DOHH2 (cell line): ENCODE results near the gene IFI44L.

Experiments used
- H3F3A ChIP-seq: fragments of 200-600 bp; sonication (generic), shearing (Covaris generic); 2 replicates; pipeline ENCODE4 v1.6.0; 2016; ENCODE audit warnings: antibody characterized with exemption, mild to moderate bottlenecking; ENCODE audit not compliant: control insufficient read depth, insufficient read depth
- H3K27ac ChIP-seq: fragments of 200-600 bp; sonication (generic); 2 replicates; pipeline ENCODE4 v1.5.1; 2014; ENCODE audit warnings: low read depth, mild to moderate bottlenecking, low read length, moderate library complexity
- H3K27me3 ChIP-seq: fragments of 200-600 bp; sonication (generic); 2 replicates; pipeline ENCODE4 v1.6.1; 2014; ENCODE audit warnings: mild to moderate bottlenecking, low read length, mixed read lengths; ENCODE audit not compliant: control insufficient read depth
- H3K36me3 ChIP-seq: fragments of 200-600 bp; sonication (generic); 2 replicates; pipeline ENCODE4 v1.6.1; 2014; ENCODE audit warnings: mild to moderate bottlenecking, low read length, moderate library complexity, mixed read lengths; ENCODE audit not compliant: control insufficient read depth
- H3K4me1 ChIP-seq: fragments of 200-600 bp; sonication (generic); 2 replicates; pipeline ENCODE4 v1.6.1; 2014; ENCODE audit warnings: mild to moderate bottlenecking, low read length, mixed read lengths; ENCODE audit not compliant: control insufficient read depth
- H3K4me2 ChIP-seq: fragments of 200-600 bp; sonication (generic); 2 replicates; pipeline ENCODE4 v1.6.0; 2014; ENCODE audit warnings: mild to moderate bottlenecking, low read length, moderate library complexity
- H3K4me3 ChIP-seq: fragments of 200-600 bp; sonication (generic); 2 replicates; pipeline ENCODE4 v1.5.1; 2014; ENCODE audit warnings: mild to moderate bottlenecking, low read length, mixed read lengths
- H3K79me2 ChIP-seq: fragments of 200-600 bp; sonication (generic); 2 replicates; pipeline ENCODE4 v1.6.1; 2014; ENCODE audit warnings: mild to moderate bottlenecking, low read length, mixed read lengths; ENCODE audit not compliant: control insufficient read depth
- H3K9me2 ChIP-seq: fragments of 200-600 bp; sonication (generic); replicated peaks from 2 replicates; pipeline ENCODE4 v1.6.1; 2014; ENCODE audit warnings: mild to moderate bottlenecking, low read length, mixed read lengths; ENCODE audit not compliant: control insufficient read depth
- H3K9me3 ChIP-seq: fragments of 200-600 bp; sonication (generic); 2 replicates; pipeline ENCODE4 v1.6.1; 2014; ENCODE audit warnings: antibody characterized with exemption, low read length, mixed read lengths; ENCODE audit not compliant: control insufficient read depth, insufficient read depth
- H4K20me1 ChIP-seq: fragments of 200-600 bp; sonication (generic); 2 replicates; pipeline ENCODE4 v1.6.0; 2014; ENCODE audit warnings: low read depth, mild to moderate bottlenecking, antibody characterized with exemption, low read length, moderate library complexity; ENCODE audit not compliant: control insufficient read depth, insufficient read depth
- EZH2phosphoT487 ChIP-seq: fragments of 200-600 bp; sonication (generic); IDR thresholded peaks from 2 replicates; pipeline ENCODE4 v1.6.1; 2017; ENCODE audit warnings: borderline replicate concordance, mild to moderate bottlenecking, antibody characterized with exemption, low read length, moderate library complexity, mixed read lengths
- TF ChIP-seq, protein P1 (sequence below): fragments of 200-600 bp; sonication (generic); IDR thresholded peaks from one replicate; pipeline ENCODE4 v1.5.1; 2014; ENCODE audit warnings: antibody characterized with exemption, mild to moderate bottlenecking, low read depth, low read length; ENCODE audit not compliant: poor library complexity, severe bottlenecking

IFI44L gene

DNA sequence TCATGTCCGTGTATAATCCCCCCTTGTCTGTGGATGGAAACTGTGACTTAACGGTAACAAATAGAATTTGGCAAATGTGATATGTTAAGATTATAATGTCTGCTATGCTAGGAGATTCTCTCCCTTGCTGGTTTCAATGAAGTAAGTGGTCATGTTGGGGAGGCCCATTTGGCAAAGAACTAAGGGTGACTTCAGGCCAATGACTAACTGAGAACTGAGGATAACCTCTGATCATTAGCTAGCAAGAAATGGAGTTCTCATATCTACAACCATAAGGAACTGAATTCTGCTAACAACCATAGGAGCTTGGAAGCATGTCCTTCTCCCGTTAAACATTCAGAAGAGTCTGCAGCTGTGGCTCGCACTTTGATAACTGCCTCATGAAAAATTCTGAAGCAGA is 2.3 kb downstream of the IFI44L start:
- no peak for TF ChIP-seq EZH2phosphoT487
- TF ChIP-seq, protein P1, sequence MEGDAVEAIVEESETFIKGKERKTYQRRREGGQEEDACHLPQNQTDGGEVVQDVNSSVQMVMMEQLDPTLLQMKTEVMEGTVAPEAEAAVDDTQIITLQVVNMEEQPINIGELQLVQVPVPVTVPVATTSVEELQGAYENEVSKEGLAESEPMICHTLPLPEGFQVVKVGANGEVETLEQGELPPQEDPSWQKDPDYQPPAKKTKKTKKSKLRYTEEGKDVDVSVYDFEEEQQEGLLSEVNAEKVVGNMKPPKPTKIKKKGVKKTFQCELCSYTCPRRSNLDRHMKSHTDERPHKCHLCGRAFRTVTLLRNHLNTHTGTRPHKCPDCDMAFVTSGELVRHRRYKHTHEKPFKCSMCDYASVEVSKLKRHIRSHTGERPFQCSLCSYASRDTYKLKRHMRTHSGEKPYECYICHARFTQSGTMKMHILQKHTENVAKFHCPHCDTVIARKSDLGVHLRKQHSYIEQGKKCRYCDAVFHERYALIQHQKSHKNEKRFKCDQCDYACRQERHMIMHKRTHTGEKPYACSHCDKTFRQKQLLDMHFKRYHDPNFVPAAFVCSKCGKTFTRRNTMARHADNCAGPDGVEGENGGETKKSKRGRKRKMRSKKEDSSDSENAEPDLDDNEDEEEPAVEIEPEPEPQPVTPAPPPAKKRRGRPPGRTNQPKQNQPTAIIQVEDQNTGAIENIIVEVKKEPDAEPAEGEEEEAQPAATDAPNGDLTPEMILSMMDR, result no peak
- no peak overlapping the region for H3K4me2 ChIP-seq
- no peaks in the 10 kb centered on the region for H4K20me1 ChIP-seq
- no peak overlapping the region for H3K4me3 ChIP-seq
- H3K4me1 ChIP-seq, result peaks cover 8% of the 10 kb centered on the region
- no peaks in the 10 kb centered on the region for H3K9me3 ChIP-seq
- H3K27me3 ChIP-seq, result peaks cover 17% of the 10 kb centered on the region
- H3F3A ChIP-seq, result no peaks in the 10 kb centered on the region
- no peaks in the 10 kb centered on the region for H3K79me2 ChIP-seq
- no peak overlapping the region for H3K27ac ChIP-seq
- no peaks in the 10 kb centered on the region for H3K36me3 ChIP-seq
- no peaks in the 10 kb centered on the region for H3K9me2 ChIP-seq

GRCh38 chr1:78624035-78624434 is 3.8 kb downstream of the IFI44L start:
- Histone ChIP-seq H3K4me1 (peaks cover 8% of the 10 kb centered on the region), H3F3A (no peaks in the 10 kb centered on the region), H3K79me2 (no peaks in the 10 kb centered on the region), H3K9me2 (no peaks in the 10 kb centered on the region), H4K20me1 (no peaks in the 10 kb centered on the region), H3K9me3 (no peaks in the 10 kb centered on the region), H3K4me3 (no peak overlapping the region), H3K36me3 (no peaks in the 10 kb centered on the region), H3K4me2 (no peak overlapping the region), H3K27me3 (peaks cover 15% of the 10 kb centered on the region), H3K27ac (no peak overlapping the region)
- TF ChIP-seq, protein P1, result no peak
- TF ChIP-seq EZH2phosphoT487, result no peak

DNA sequence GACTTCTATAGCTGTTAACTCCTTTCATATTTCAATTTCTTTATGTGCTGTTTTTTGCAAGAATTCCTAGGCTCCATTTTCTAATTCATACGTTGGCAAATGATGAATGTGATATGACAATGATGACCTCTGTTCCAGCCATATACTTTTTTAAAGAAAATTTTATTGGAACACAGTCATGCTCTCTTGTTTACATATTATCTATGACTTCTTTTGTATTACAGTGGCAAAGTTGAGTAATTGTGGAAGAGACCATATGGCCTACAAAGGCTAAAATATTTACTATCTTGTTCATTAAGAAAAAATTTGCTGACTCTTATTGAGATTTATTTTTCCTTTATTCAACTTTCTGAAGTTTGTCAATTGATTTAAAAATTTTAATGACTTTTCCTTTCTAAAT is 7.1 kb downstream of the IFI44L start:
- Histone ChIP-seq H3K4me3 (no peak overlapping the region), H3K4me1 (no peaks in the 10 kb centered on the region), H3K36me3 (no peaks in the 10 kb centered on the region), H3K27ac (no peak overlapping the region), H3K79me2 (no peaks in the 10 kb centered on the region), H4K20me1 (no peaks in the 10 kb centered on the region), H3K27me3 (no peaks in the 10 kb centered on the region), H3F3A (no peaks in the 10 kb centered on the region), H3K9me3 (no peaks in the 10 kb centered on the region), H3K4me2 (no peak overlapping the region), H3K9me2 (no peaks in the 10 kb centered on the region)
- TF ChIP-seq EZH2phosphoT487, result no peak

- H3K9me2 ChIP-seq, result no peaks in the 10 kb centered on the region
- H3K4me1 ChIP-seq, result no peaks in the 10 kb centered on the region
- H3K36me3 ChIP-seq, result no peaks in the 10 kb centered on the region
- no peaks in the 10 kb centered on the region for H3F3A ChIP-seq
- no peak overlapping the region for H3K4me3 ChIP-seq
- no peaks in the 10 kb centered on the region for H3K27me3 ChIP-seq
- H3K4me2 ChIP-seq, result no peak overlapping the region
- no peaks in the 10 kb centered on the region for H4K20me1 ChIP-seq
- no peak overlapping the region for H3K27ac ChIP-seq
- no peaks in the 10 kb centered on the region for H3K9me3 ChIP-seq
- TF ChIP-seq, protein P1, result no peak
- no peak for TF ChIP-seq EZH2phosphoT487
- no peaks in the 10 kb centered on the region for H3K79me2 ChIP-seq
Measured at GRCh38 chr1:78630600-78630999, 10.4 kb downstream of the IFI44L start.
